PC-9 (cell line): Measurements from ENCODE around the gene SAPCD1. TPM values are rescaled to one million over a fixed set of nuclear protein-coding genes. Genes with fewer than 3 reads are reported as not detected.

ENCODE experiments used
- BruUV-seq: library from RNA; stranded (reverse); fragments of 400-500 nt; replicated peaks from 2 replicates; lab custom pipeline; 2021; lab: Mats Ljungman, UMichigan
- CTCF ChIA-PET: fragments of 300-600 bp; sonication (Branson Sonifier 250); formaldehyde crosslinking; loops from one replicate; lab custom pipeline; 2022; ENCODE audit warnings: antibody characterized with exemption; lab: Charles Lee
- POLR2A ChIA-PET: fragments of 300-600 bp; sonication (Branson Sonifier 250); formaldehyde crosslinking; loops from one replicate; lab custom pipeline; 2022; ENCODE audit warnings: antibody characterized with exemption; ENCODE audit not compliant: unreplicated experiment; lab: Charles Lee
- DNase-seq, 2 experiments: peaks; one replicate each; pipeline versions ENCODE4 v3.0.0 to v3.0.0-alpha.2; 2015 to 2022; ENCODE audit warnings: mixed read lengths in 1 of 2
- H2AFZ ChIP-seq: fragments of 200-600 bp; sonication (generic); 2 replicates; pipeline ENCODE4 v1.8.1; 2017; ENCODE audit warnings: antibody characterized with exemption
- H3F3A ChIP-seq: fragments of 200-600 bp; sonication (generic); 2 replicates; pipeline ENCODE4 v1.8.1; 2017; ENCODE audit warnings: antibody characterized with exemption, mild to moderate bottlenecking, low read depth; ENCODE audit not compliant: insufficient read depth
- H3K27ac ChIP-seq: fragments of 200-600 bp; sonication (generic); 2 replicates; pipeline ENCODE4 v1.6.1; 2016; ENCODE audit warnings: mixed run types
- H3K27me3 ChIP-seq: fragments of 200-600 bp; sonication (generic); 2 replicates; pipeline ENCODE4 v1.6.1; 2016; ENCODE audit warnings: low read depth, mixed run types; ENCODE audit not compliant: insufficient read depth
- H3K36me3 ChIP-seq: fragments of 200-600 bp; sonication (generic); 2 replicates; pipeline ENCODE4 v1.6.1; 2016; ENCODE audit warnings: low read depth, mixed run types
- H3K4me1 ChIP-seq: fragments of 200-600 bp; sonication (generic); replicated peaks from 2 replicates; pipeline ENCODE4 v1.6.1; 2016; ENCODE audit warnings: mixed run types; ENCODE audit not compliant: insufficient read depth
- H3K4me2 ChIP-seq: fragments of 200-600 bp; sonication (generic); 2 replicates; pipeline ENCODE4 v1.6.1; 2017; ENCODE audit warnings: mixed run types
- H3K4me3 ChIP-seq: fragments of 200-600 bp; sonication (generic); 2 replicates; pipeline ENCODE4 v1.6.1; 2016; ENCODE audit warnings: mixed run types
- H3K79me2 ChIP-seq: fragments of 200-600 bp; sonication (generic); 2 replicates; pipeline ENCODE4 v1.6.1; 2017; ENCODE audit warnings: low read depth, mixed run types
- H3K9me2 ChIP-seq: fragments of 200-600 bp; sonication (generic); 2 replicates; pipeline ENCODE4 v1.8.1; 2017; ENCODE audit warnings: mild to moderate bottlenecking; ENCODE audit not compliant: insufficient read depth
- H3K9me3 ChIP-seq: fragments of 200-600 bp; sonication (generic); 2 replicates; pipeline ENCODE4 v1.8.1; 2016; ENCODE audit warnings: low read depth; ENCODE audit not compliant: insufficient read depth
- H4K20me1 ChIP-seq: fragments of 200-600 bp; sonication (generic); 2 replicates; pipeline ENCODE4 v1.8.1; 2017; ENCODE audit not compliant: insufficient read depth
- EZH2 ChIP-seq: fragments of 200-600 bp; sonication (generic); IDR thresholded peaks from 2 replicates; pipeline ENCODE4 v1.8.0; 2017; ENCODE audit warnings: antibody characterized with exemption, low read depth
- intact Hi-C: fragments of 100-400 bp; cut with micrococcal nuclease; formaldehyde crosslinking; loops from one replicate; pipeline ENCODE4 v1.10.0; 2022; ENCODE audit not compliant: unreplicated experiment
- total RNA-seq: library from RNA; stranded (reverse); gene quantifications from 2 replicates; pipeline ENCODE4 v1.2.3, GENCODE V29; 2021
- TF ChIP-seq, protein P1 (sequence below): fragments of 200-600 bp; sonication (generic); conservative IDR thresholded peaks from 2 replicates; pipeline ENCODE4 v1.6.1; 2017; ENCODE audit warnings: mixed run types, antibody characterized with exemption, mild to moderate bottlenecking, moderate library complexity

The SAPCD1 gene
- total RNA-seq, 1 experiment from 2014 or later: 11.1 TPM

DNA sequence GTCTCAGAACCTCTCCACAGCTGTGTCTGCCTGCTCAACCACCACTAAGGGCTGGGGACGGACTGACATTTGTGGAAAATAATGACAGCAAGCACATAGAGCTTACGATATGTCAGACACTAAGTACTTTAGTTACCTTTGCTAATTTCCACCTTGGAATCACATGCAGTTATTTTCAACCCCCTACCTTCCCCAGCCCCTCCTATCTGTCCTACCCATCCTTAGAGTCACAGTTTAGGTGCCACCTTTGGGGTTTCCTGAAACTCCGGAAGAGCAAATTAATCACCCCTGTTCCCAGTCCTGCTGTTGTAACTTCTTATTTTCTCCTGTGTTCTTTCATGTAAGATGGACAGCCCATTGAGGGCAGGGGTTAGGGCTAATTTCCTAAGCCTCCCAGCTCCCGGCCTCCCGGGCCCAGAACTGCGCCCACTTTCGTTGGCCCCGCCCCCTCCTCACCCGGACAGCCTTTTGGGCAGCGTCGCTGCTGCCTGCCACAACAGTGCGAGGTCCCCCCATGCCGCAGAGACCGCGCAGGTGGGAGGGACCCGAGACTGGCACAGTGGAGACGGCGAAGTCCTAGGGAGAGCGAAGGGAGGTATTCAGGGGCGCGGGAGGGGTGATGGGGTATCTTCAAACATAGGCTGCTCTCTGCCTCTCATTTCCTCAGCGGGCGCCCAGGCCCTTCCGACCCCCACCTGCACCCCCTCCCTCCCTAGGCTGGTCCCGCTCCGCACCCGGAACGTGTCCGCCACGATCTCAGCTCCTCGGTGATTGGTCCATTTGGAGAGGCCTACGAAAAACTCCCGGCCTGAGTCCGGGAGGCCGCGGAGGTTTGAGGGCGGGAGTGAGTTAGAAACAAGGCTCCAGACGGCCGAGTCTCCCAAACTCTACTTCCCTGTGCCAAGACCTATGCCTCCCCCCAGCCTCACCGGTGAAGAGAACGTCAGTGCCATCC is 34.5 kb upstream of the SAPCD1 start:
- H3K36me3 ChIP-seq: peaks cover 24% of the 10 kb centered on the region
- H3K27me3 ChIP-seq: no peaks in the 10 kb centered on the region
- CTCF ChIA-PET: interaction anchor here (0.7 kb wide), 1 partner anchor 10 kb away, joined by 12 read pairs; no protein-coding TSS in a partner anchor
- DNase-seq: no peak
- H3F3A ChIP-seq: peaks cover 48% of the 10 kb centered on the region
- peaks cover 4% of the 10 kb centered on the region for H3K4me1 ChIP-seq
- H2AFZ ChIP-seq: no peak overlapping the region
- intact Hi-C loops: no loop called here
- no peaks in the 10 kb centered on the region for H3K9me2 ChIP-seq
- no peak overlapping the region for H3K4me3 ChIP-seq
- no peaks in the 10 kb centered on the region for H3K9me3 ChIP-seq
- POLR2A ChIA-PET: interaction anchor here (0.5 to 0.6 kb wide), 2 partner anchors 43 to 170 kb away, joined by 3 to 4 read pairs; no protein-coding TSS in a partner anchor
- BruUV-seq: no TSS peak
- H3K27ac ChIP-seq: no peak overlapping the region
- no peak for TF ChIP-seq EZH2
- TF ChIP-seq, protein P1, sequence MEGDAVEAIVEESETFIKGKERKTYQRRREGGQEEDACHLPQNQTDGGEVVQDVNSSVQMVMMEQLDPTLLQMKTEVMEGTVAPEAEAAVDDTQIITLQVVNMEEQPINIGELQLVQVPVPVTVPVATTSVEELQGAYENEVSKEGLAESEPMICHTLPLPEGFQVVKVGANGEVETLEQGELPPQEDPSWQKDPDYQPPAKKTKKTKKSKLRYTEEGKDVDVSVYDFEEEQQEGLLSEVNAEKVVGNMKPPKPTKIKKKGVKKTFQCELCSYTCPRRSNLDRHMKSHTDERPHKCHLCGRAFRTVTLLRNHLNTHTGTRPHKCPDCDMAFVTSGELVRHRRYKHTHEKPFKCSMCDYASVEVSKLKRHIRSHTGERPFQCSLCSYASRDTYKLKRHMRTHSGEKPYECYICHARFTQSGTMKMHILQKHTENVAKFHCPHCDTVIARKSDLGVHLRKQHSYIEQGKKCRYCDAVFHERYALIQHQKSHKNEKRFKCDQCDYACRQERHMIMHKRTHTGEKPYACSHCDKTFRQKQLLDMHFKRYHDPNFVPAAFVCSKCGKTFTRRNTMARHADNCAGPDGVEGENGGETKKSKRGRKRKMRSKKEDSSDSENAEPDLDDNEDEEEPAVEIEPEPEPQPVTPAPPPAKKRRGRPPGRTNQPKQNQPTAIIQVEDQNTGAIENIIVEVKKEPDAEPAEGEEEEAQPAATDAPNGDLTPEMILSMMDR: no peak
- H3K79me2 ChIP-seq: peaks cover 10% of the 10 kb centered on the region
- H4K20me1 ChIP-seq: peaks cover 16% of the 10 kb centered on the region
- H3K4me2 ChIP-seq: no peak overlapping the region

- H3F3A ChIP-seq: peaks cover 58% of the 10 kb centered on the region
- peak within 1 kb of the TSS; percentile 81 for H3K4me3 ChIP-seq
- intact Hi-C loops: loop anchor here (1.0 kb wide), 2 partner anchors 9 to 40 kb away; no protein-coding TSS in a partner anchor
- H3K4me1 ChIP-seq: peaks cover 9% of the 10 kb centered on the region
- ChIA-PET CTCF (interaction anchor here (0.7 to 1.4 kb wide), 2 partner anchors 9 to 41 kb away, joined by 10 to 12 read pairs; no protein-coding TSS in a partner anchor), POLR2A (interaction anchor here (0.5 kb wide), 2 partner anchors 169 kb away, joined by 3 to 5 read pairs; no protein-coding TSS in a partner anchor)
- H3K36me3 ChIP-seq: peaks cover 33% of the 10 kb centered on the region
- H3K9me2 ChIP-seq: no peaks in the 10 kb centered on the region
- H3K9me3 ChIP-seq: no peaks in the 10 kb centered on the region
- TF ChIP-seq EZH2: no peak
- TF ChIP-seq, protein P1: peak; percentile 81
- H3K4me2 ChIP-seq: peak within 1 kb of the TSS; percentile 73
- peaks cover 19% of the 10 kb centered on the region for H3K79me2 ChIP-seq
- no TSS peak for BruUV-seq
- H2AFZ ChIP-seq: peak within 1 kb of the TSS; percentile 78
- no peaks in the 10 kb centered on the region for H3K27me3 ChIP-seq
- no peak for DNase-seq
- H4K20me1 ChIP-seq: peaks cover 24% of the 10 kb centered on the region
- no peak within 1 kb of the TSS for H3K27ac ChIP-seq
Measured at GRCh38 chr6:31728767-31729514, 33.5 kb upstream of the SAPCD1 start, which contains the start of gene DDAH2. TSS of gene DDAH2 (minus strand) at chr6:31729299. CDS start at chr6:31729161, 138 bp downstream.

DNA sequence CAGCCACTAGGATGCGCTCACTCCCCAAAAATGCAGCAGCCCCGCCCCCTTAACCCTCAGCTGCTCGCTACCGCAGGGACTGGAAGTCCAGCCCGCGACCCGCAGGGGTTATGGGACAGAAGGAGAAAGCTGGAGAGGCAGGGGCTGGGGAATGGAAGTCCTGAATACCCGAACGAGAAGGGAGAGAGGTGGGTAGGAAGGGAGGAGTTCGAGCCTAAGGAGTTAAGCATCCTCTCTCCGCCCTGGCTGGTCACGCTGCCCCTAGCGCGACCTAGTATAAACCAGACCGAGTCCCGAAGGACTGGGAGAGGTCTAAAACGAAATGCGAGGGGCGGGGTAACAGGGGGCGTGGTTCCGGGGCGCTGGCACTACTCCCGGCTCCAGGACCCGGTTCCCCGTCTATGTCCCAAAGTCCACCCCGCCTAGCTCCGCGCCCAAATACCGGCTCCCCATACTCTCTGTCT is 32.9 kb upstream of the SAPCD1 start:
- Histone ChIP-seq H3K4me2 (peak overlapping the region; percentile 73), H3K9me3 (no peaks in the 10 kb centered on the region), H3K4me3 (peak overlapping the region; percentile 81), H4K20me1 (peaks cover 29% of the 10 kb centered on the region), H3F3A (peaks cover 64% of the 10 kb centered on the region), H2AFZ (peak overlapping the region; percentile 78), H3K27ac (no peak overlapping the region), H3K4me1 (peaks cover 15% of the 10 kb centered on the region), H3K79me2 (peaks cover 25% of the 10 kb centered on the region), H3K9me2 (no peaks in the 10 kb centered on the region), H3K36me3 (peaks cover 37% of the 10 kb centered on the region), H3K27me3 (no peaks in the 10 kb centered on the region)
- intact Hi-C loops: loop anchor here (1.0 kb wide), 2 partner anchors 9 to 40 kb away; no protein-coding TSS in a partner anchor
- peak; percentile 78 to 91 for DNase-seq
- no TSS peak for BruUV-seq
- TF ChIP-seq, protein P1: peak; percentile 6; the same call in 1 of the 2 replicates
- no peak for TF ChIP-seq EZH2
- POLR2A ChIA-PET: interaction anchor here (0.5 to 0.6 kb wide), 2 partner anchors 111 to 169 kb away, joined by 5 to 11 read pairs; no protein-coding TSS in a partner anchor
- CTCF ChIA-PET: interaction anchor here (1.4 kb wide), 1 partner anchor 40 kb away, joined by 10 read pairs; no protein-coding TSS in a partner anchor
